ENCODE measurements around the gene VHLL. TPM values are rescaled to one million over a fixed set of nuclear protein-coding genes. Genes with fewer than 3 reads are reported as not detected.

The VHLL gene
- total and polyA plus RNA-seq, 2 of the 13 experiments (the other 11 are each of a cell fraction or from before 2014, with no cell fraction given), result 0.24 TPM; not detected in 1

DNA sequence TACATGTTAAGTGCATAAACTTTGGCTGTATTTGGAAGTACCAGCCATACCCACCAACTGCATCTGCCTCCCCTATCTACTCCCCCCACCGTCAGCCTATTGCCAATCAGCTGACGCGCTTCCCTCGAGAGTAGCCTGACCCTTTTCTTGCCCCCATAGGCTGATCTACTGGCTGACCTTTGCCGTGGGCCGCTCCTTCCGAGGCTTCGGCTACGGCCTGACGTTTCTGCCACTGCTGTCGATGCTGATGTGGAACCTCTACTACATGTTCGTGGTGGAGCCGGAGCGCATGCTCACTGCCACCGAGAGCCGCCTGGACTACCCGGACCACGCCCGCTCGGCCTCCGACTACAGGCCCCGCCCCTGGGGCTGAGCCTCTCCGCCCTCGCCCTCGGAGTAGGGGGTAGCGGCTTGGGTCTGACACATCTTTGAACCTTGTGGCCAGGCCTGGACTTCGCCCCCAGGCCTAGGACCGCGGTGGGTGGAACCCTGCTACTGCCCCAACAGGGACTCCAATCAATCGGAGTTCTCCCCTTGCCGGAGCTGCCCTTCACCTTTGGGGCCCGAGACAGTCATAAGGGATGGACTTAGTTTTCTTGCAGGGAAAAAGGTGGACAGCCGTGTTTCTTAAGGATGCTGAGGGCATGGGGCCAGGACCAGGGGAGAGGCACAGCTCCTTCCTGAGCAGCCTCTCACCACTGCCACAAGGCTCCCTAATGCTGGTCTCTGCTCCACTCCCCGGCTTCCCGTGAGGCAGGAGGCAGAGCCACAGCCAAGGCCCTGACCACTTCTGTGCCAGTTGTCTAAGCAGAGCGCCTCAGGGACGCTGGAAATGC is 7.7 kb downstream of the VHLL start (continued):
- TF ChIP-seq ZNF713 (CRISPR knock-in tag; IDR thresholded peaks at IDR 0.05) (no peak), DNMT1 (CRISPR knock-in tag; IDR thresholded peaks at IDR 0.05) (no peak), SIN3A (IDR thresholded peaks at IDR 0.05; ENCODE audit: borderline replicate concordance, low read depth, low read length) (0 out of 2 replicates have a peak, but pooled peaks have one; percentile 1), SOX6 (IDR thresholded peaks at IDR 0.05) (no peak), SOX6 (CRISPR knock-in tag; IDR thresholded peaks at IDR 0.05) (peak; percentile 82), NCOA1 (CRISPR knock-in tag; IDR thresholded peaks at IDR 0.05) (0 out of 2 replicates have a peak, but pooled peaks have one; percentile 45)

DNA sequence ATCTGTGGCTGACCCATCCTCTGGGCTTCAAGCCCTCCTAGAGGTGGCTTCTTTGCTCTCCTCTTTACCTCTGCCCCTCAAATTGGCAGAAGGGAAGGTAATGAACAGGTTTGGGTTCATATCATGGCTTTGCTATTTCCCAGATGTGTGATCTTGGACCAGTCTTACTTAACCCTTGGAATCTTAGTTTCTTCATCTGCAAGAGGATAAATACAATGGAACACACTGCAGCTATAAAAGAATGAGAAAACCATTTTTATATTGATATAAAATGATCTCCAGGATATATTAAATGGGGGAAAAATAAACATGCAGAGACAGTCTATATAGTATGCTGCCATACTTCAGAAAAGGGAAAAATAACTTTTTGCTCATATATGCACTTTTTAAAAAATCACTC is 9.2 kb downstream of the VHLL start:
- Histone ChIP-seq H3K36me3 (replicated peaks in 1 of 2; ENCODE audit: control insufficient read depth in 1 of 2, insufficient read depth in 2 of 2, low read length in 2 of 2) (peaks cover 3 to 6% of the 10 kb centered on the region in 2 experiments; a peak in 2 of 5 replicates), H4K20me1 (ENCODE audit: insufficient read depth, low read length) (no peaks in the 10 kb centered on the region), H2AFZ (ENCODE audit: low read length) (no peak overlapping the region), H3K4me2 (ENCODE audit: low read depth, low read length) (no peak overlapping the region; the same call in 1 of the 2 replicates), H3K27ac (ENCODE audit: extremely low read length, insufficient read depth, low read length) (no peak overlapping the region), H3K9me3 (ENCODE audit: low read length) (no peaks in the 10 kb centered on the region), H3K9ac (ENCODE audit: insufficient read depth, low read depth, low read length) (no peak overlapping the region), H3K4me1 (ENCODE audit: insufficient read depth, low read length) (peaks cover 33% of the 10 kb centered on the region), H3K4me3 (replicated peaks in 1 of 3; ENCODE audit: insufficient read depth in 1 of 3, low read depth in 2 of 3, low read length in 3 of 3) (no peak overlapping the region), H3K79me2 (ENCODE audit: insufficient read depth, low read length) (peaks cover 1% of the 10 kb centered on the region), H3K27me3 (ENCODE audit: control insufficient read depth in 1 of 2, insufficient read depth in 2 of 2, low read length in 2 of 2) (no peaks in the 10 kb centered on the region)
- ChIA-PET POLR2A (no interaction called here), CTCF (ENCODE audit: low intra/inter-chr PET ratio, low total read pairs) (no interaction called here)
- no peak for DNase-seq (ENCODE audit: low spot score)
- BruUV-seq (replicated peaks), result TSS peak; percentile 31
- in situ Hi-C loops (cut with HindIII; ENCODE audit: extremely low pct_ligation_motif_present, low pct_unique_long_range_greater_than_20kb) (no loop called here), intact Hi-C loops (cut with micrococcal nuclease; ENCODE audit: unreplicated experiment) (loop anchor here (5.0 kb wide), 1 partner anchor 47 kb away; the partner anchor contains the start of genes CCT3 and TSACC)
- no peak for ATAC-seq
- FAIRE-seq, result no peak
- TF ChIP-seq POGZ (CRISPR knock-in tag; IDR thresholded peaks at IDR 0.05) (no peak), ZNF644 (CRISPR knock-in tag; IDR thresholded peaks at IDR 0.05; ENCODE audit: low read depth) (no peak), ZNF619 (CRISPR knock-in tag; IDR thresholded peaks at IDR 0.05) (no peak), JUN (CRISPR knock-in tag; IDR thresholded peaks at IDR 0.05) (no peak), JUNB (CRISPR knock-in tag; IDR thresholded peaks at IDR 0.05; ENCODE audit: borderline replicate concordance) (no peak), ZNF205 (CRISPR knock-in tag; IDR thresholded peaks at IDR 0.05) (no peak), RFX5 (IDR thresholded peaks at IDR 0.05; ENCODE audit: low read depth, low read length) (no peak), RFXAP (CRISPR knock-in tag; IDR thresholded peaks at IDR 0.05; ENCODE audit: borderline replicate concordance) (no peak), ZNF468 (CRISPR knock-in tag; IDR thresholded peaks at IDR 0.05) (no peak), IKZF4 (CRISPR knock-in tag; IDR thresholded peaks at IDR 0.05; ENCODE audit: borderline replicate concordance, low read depth, not compliant biosample characterization) (no peak), ZNF709 (CRISPR knock-in tag; IDR thresholded peaks at IDR 0.05) (no peak)
- TF ChIP-seq, protein P1, sequence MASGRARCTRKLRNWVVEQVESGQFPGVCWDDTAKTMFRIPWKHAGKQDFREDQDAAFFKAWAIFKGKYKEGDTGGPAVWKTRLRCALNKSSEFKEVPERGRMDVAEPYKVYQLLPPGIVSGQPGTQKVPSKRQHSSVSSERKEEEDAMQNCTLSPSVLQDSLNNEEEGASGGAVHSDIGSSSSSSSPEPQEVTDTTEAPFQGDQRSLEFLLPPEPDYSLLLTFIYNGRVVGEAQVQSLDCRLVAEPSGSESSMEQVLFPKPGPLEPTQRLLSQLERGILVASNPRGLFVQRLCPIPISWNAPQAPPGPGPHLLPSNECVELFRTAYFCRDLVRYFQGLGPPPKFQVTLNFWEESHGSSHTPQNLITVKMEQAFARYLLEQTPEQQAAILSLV (CRISPR knock-in tag; IDR thresholded peaks at IDR 0.05; ENCODE audit: borderline replicate concordance), result no peak
- TF ChIP-seq, protein P2, sequence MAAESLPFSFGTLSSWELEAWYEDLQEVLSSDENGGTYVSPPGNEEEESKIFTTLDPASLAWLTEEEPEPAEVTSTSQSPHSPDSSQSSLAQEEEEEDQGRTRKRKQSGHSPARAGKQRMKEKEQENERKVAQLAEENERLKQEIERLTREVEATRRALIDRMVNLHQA (CRISPR knock-in tag; IDR thresholded peaks at IDR 0.05), result no peak
- TF ChIP-seq, protein P3, sequence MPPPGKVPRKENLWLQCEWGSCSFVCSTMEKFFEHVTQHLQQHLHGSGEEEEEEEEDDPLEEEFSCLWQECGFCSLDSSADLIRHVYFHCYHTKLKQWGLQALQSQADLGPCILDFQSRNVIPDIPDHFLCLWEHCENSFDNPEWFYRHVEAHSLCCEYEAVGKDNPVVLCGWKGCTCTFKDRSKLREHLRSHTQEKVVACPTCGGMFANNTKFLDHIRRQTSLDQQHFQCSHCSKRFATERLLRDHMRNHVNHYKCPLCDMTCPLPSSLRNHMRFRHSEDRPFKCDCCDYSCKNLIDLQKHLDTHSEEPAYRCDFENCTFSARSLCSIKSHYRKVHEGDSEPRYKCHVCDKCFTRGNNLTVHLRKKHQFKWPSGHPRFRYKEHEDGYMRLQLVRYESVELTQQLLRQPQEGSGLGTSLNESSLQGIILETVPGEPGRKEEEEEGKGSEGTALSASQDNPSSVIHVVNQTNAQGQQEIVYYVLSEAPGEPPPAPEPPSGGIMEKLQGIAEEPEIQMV (CRISPR knock-in tag; IDR thresholded peaks at IDR 0.05; ENCODE audit: low read depth), result no peak
